Measurements from ENCODE around the gene SKI. TPM values are rescaled to one million over a fixed set of nuclear protein-coding genes. Genes with fewer than 3 reads are reported as not detected.

Gene SKI
- total and polyA plus RNA-seq, 4 donors, result 17.1 to 90.7 (median 40.7) TPM

DNA sequence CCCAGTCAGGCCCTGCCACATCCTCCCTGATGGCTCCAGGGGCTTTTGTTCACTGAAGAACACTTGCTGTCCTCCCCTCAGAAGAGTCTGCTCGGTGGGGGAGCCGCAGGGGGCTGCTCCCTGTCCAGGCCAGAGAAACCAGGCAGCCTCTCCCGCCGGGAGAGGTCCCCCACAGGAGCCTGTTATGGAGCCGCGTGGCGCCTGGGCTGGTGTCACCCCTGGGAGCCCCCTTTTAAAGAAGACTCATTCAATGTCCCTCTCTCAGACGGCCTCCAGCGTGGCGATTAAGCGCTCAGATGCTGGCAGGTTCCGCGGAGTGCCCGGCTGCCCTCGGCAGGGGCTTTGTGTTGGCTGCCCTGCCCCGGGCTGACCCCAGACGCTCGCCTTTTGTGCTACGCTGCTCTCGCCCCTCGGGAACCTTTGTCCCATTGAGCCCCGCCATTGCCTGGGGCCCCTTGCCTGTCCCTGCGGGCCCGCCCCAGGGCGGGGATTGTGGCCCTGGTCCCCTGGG, 43.1 kb downstream of the SKI start:
- 85 to 90% methylated on average over 25 of the region's 25 CpGs for WGBS, 2 donors
- H3K4me3 ChIP-seq, result no peak overlapping the region
- ATAC-seq (ENCODE audit: insufficient read depth, low FRiP score) (no peak), DNase-seq (no peak)
- no peak overlapping the region for H3K9ac ChIP-seq (ENCODE audit: insufficient read depth in 1 of 2, low read length in 2 of 2)
- peak overlapping the region in 1 of 2 donors; percentile 40 for H3K27ac ChIP-seq (ENCODE audit: low read depth in 1 of 2, low read length in 1 of 2)
- TF ChIP-seq, protein P1, sequence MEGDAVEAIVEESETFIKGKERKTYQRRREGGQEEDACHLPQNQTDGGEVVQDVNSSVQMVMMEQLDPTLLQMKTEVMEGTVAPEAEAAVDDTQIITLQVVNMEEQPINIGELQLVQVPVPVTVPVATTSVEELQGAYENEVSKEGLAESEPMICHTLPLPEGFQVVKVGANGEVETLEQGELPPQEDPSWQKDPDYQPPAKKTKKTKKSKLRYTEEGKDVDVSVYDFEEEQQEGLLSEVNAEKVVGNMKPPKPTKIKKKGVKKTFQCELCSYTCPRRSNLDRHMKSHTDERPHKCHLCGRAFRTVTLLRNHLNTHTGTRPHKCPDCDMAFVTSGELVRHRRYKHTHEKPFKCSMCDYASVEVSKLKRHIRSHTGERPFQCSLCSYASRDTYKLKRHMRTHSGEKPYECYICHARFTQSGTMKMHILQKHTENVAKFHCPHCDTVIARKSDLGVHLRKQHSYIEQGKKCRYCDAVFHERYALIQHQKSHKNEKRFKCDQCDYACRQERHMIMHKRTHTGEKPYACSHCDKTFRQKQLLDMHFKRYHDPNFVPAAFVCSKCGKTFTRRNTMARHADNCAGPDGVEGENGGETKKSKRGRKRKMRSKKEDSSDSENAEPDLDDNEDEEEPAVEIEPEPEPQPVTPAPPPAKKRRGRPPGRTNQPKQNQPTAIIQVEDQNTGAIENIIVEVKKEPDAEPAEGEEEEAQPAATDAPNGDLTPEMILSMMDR (IDR thresholded peaks at IDR 0.05; ENCODE audit: control extremely low read depth, extremely low read depth), result no peak
- H3K9me3 ChIP-seq (ENCODE audit: control insufficient read depth in 4 of 4, insufficient read depth in 3 of 4, low read length in 3 of 4), result no peaks in the 10 kb centered on the region
- peaks cover 11 to 86% (median 71%) of the 10 kb centered on the region in 5 donors for H3K4me1 ChIP-seq (ENCODE audit: control insufficient read depth in 5 of 5, insufficient read depth in 5 of 5, low read length in 5 of 5)
- H3K27me3 ChIP-seq (ENCODE audit: control insufficient read depth in 3 of 3, insufficient read depth in 3 of 3, low read length in 2 of 3), result no peaks in the 10 kb centered on the region
- no peaks in the 10 kb centered on the region for H3K36me3 ChIP-seq (ENCODE audit: control insufficient read depth in 4 of 4, insufficient read depth in 4 of 4, low read length in 4 of 4)

DNA sequence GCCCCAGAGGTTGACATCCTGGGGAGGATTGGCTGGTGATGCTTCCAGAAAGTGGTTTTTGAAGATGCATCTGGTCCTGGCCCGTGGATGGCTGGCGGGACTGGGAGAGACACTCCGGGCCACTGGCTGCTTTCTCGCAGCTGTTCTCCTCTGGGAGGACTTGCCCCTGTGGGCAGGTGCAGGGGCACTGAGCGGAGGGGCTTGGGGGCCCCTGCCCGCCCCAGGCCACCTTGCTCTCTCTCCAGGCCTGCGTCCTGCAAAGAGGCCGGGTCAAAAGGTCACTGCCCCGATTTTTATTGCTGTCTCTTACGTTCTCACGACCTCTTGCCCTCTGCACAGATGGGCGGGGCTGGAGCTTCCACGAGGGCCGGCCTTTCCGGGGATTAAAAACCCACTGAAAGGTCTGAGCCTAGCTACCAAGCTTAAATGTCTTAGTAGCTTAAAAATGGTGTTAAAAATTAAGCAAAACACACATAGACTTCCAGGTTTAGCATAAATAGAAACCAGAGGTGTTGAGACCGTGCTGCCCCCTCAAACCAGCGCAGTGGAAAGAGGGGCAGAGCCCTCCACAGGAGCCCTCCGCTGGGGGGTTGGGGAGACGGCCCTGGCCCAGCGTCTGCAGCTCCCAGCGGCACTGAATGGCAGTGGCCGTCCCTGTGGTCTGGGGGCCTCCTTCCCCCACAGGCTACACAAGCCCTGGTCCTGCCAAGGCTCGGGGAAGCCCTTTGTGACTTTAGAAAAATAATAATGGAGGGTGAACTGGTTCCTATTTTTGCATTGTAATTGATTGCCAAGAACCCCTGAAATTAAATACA, 43.9 kb downstream of the SKI start:
- H3K4me3 ChIP-seq, result no peak overlapping the region
- H3K4me1 ChIP-seq (ENCODE audit: control insufficient read depth in 5 of 5, insufficient read depth in 5 of 5, low read length in 5 of 5), result peaks cover 19 to 86% (median 72%) of the 10 kb centered on the region in 5 donors
- no peaks in the 10 kb centered on the region for H3K27me3 ChIP-seq (ENCODE audit: control insufficient read depth in 3 of 3, insufficient read depth in 3 of 3, low read length in 2 of 3)
- H3K9ac ChIP-seq (ENCODE audit: insufficient read depth in 1 of 2, low read length in 2 of 2), result no peak overlapping the region
- H3K9me3 ChIP-seq (ENCODE audit: control insufficient read depth in 4 of 4, insufficient read depth in 3 of 4, low read length in 3 of 4), result no peaks in the 10 kb centered on the region
- no peaks in the 10 kb centered on the region for H3K36me3 ChIP-seq (ENCODE audit: control insufficient read depth in 4 of 4, insufficient read depth in 4 of 4, low read length in 4 of 4)
- TF ChIP-seq, protein P1 (IDR thresholded peaks at IDR 0.05; ENCODE audit: control extremely low read depth, extremely low read depth), result no peak
- WGBS, 2 donors, result 55 to 67% methylated on average over 23 of the region's 23 CpGs
- DNase-seq (no peak), ATAC-seq (ENCODE audit: insufficient read depth, low FRiP score) (no peak)
- no peak overlapping the region for H3K27ac ChIP-seq (ENCODE audit: low read depth in 1 of 2, low read length in 1 of 2)

DNA sequence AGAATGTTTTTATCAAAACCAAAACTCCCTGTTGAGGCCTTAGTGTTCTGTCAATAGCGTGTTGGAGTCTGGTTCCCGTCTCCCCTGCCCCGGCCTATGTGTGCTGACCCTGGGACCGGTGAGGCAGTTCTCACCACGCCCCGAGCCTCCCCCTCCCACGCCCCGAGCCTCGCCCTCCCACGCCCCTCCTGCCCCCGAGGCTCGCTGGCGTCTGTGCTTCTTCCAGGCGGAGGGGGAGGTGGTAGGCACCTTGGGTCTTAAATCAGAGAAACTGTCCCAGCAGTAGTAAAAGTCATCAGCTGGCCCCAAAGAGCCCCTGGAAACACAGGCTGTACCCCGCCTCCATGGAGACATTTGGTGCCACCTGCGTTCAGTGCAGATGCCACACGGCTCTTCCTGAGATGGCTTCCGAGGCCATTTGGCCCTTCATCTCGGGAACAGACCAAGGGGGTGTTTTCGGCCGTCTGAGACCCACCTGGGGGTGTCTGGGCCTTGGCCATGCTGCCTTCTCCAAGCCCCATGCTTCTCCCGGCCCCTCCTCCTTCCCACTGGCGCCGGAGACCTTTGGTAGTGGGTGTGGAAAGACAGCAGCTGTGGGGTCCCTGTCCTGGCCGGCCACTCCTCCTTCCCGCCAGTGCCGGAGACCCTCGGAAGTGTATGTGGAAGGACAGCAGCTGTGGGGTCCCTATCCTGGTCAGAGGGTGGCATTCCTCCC, 44.7 kb downstream of the SKI start:
- H3K27me3 ChIP-seq (ENCODE audit: control insufficient read depth in 3 of 3, insufficient read depth in 3 of 3, low read length in 2 of 3), result no peaks in the 10 kb centered on the region
- H3K4me1 ChIP-seq (ENCODE audit: control insufficient read depth in 5 of 5, insufficient read depth in 5 of 5, low read length in 5 of 5), result peaks cover 24 to 84% (median 77%) of the 10 kb centered on the region in 5 donors
- 68 to 78% methylated on average over 28 of the region's 28 CpGs for WGBS, 2 donors
- ATAC-seq (ENCODE audit: insufficient read depth, low FRiP score) (no peak), DNase-seq (peak in 1 of 3 donors; percentile 59)
- TF ChIP-seq, protein P1 (IDR thresholded peaks at IDR 0.05; ENCODE audit: control extremely low read depth, extremely low read depth), result no peak
- H3K27ac ChIP-seq (ENCODE audit: low read depth in 1 of 2, low read length in 1 of 2), result peak overlapping the region in 1 of 2 donors; percentile 37
- peaks cover 0 to 4% (median 2%) of the 10 kb centered on the region in 4 donors for H3K36me3 ChIP-seq (ENCODE audit: control insufficient read depth in 4 of 4, insufficient read depth in 4 of 4, low read length in 4 of 4)
- H3K9me3 ChIP-seq (ENCODE audit: control insufficient read depth in 4 of 4, insufficient read depth in 3 of 4, low read length in 3 of 4), result no peaks in the 10 kb centered on the region
- no peak overlapping the region for H3K9ac ChIP-seq (ENCODE audit: insufficient read depth in 1 of 2, low read length in 2 of 2)
- no peak overlapping the region for H3K4me3 ChIP-seq
